Activated CD8-positive, alpha-beta T cell treated with anti-CD3 and anti-CD28 coated beads for 36 hours (primary cell): Measurements from ENCODE around the gene FOSL1. TPM values are rescaled to one million over a fixed set of nuclear protein-coding genes. Genes with fewer than 3 reads are reported as not detected.

Experiments
- ATAC-seq: fragments of 200-7000 bp; cut with Tn5 transposase; one replicate; pipeline ENCODE4 v1.10.0; 2021; ENCODE audit warnings: mild to moderate bottlenecking, moderate library complexity
- CTCF ChIA-PET: fragments of 350-600 bp; sonication (Branson Sonifier 250); formaldehyde crosslinking; loops from one replicate; lab custom pipeline; 2021; ENCODE audit warnings: antibody characterized with exemption; lab: Charles Lee
- POLR2A ChIA-PET: fragments of 350-600 bp; sonication (Branson Sonifier 250); formaldehyde crosslinking; loops from one replicate; lab custom pipeline; 2021; ENCODE audit warnings: antibody characterized with exemption; lab: Charles Lee
- DNase-seq: peaks from one replicate; pipeline ENCODE4 v3.0.0-alpha.2; 2020
- H3K27ac Mint-ChIP-seq: one replicate; pipeline ENCODE4 v1.8.0; 2021; ENCODE audit warnings: mild to moderate bottlenecking, mixed read lengths
- H3K27me3 Mint-ChIP-seq: one replicate; pipeline ENCODE4 v1.8.0; 2021; ENCODE audit warnings: mixed read lengths
- H3K36me3 Mint-ChIP-seq: one replicate; pipeline ENCODE4 v1.8.0; 2021; ENCODE audit warnings: low read depth, mixed read lengths
- H3K4me1 Mint-ChIP-seq: one replicate; pipeline ENCODE4 v1.8.0; 2021; ENCODE audit warnings: low read depth, mixed read lengths
- H3K4me3 Mint-ChIP-seq: one replicate; pipeline ENCODE4 v1.8.0; 2021; ENCODE audit warnings: mild to moderate bottlenecking, moderate library complexity, mixed read lengths
- H3K9me3 Mint-ChIP-seq: one replicate; pipeline ENCODE4 v1.8.0; 2021; ENCODE audit warnings: mixed read lengths
- CTCF ChIP-seq: fragments of 200-600 bp; IDR thresholded peaks from one replicate; pipeline ENCODE4 v1.8.0; 2022; ENCODE audit warnings: antibody characterized with exemption, mild to moderate bottlenecking
- intact Hi-C: fragments of 100-400 bp; cut with micrococcal nuclease; formaldehyde crosslinking; loops from one replicate; pipeline ENCODE4 v1.10.0; 2022
- total RNA-seq, 2 experiments: library from RNA; stranded (reverse); gene quantifications; one replicate each; pipeline ENCODE4 v1.2.3, GENCODE V29; 2021

Gene FOSL1
- total RNA-seq = 10 to 100 TPM in 1 of 2 experiments, 1 to 10 TPM in 1; 9.9 to 10.2 TPM

GRCh38 chr11:65900125-65900898 lies at the start of gene FOSL1:
TSS of gene FOSL1 (minus strand) at chr11:65900388. CDS start at chr11:65900339, 49 bp downstream.
- POLR2A ChIA-PET = interaction anchor here (0.6 to 28.1 kb wide), 15 partner anchors 9 to 478 kb away, joined by 3 to 560 read pairs (median 5); partner anchors contain the start of genes C11orf68, CCDC85B, CFL1 and CTSW
- peaks cover 22% of the 10 kb centered on the region for H3K36me3 Mint-ChIP-seq
- TF ChIP-seq CTCF = no peak

GRCh38 chr11:65947603-65948125 lies 47.5 kb upstream of the FOSL1 start:
- no peak for TF ChIP-seq CTCF
- no peaks in the 10 kb centered on the region for H3K36me3 Mint-ChIP-seq
- no peak overlapping the region for H3K4me3 Mint-ChIP-seq
- intact Hi-C loops = no loop called here
- no peaks in the 10 kb centered on the region for H3K9me3 Mint-ChIP-seq
- ChIA-PET POLR2A (no interaction called here), CTCF (interaction anchor here (1.2 to 2.6 kb wide), 2 partner anchors 15 to 62 kb away, joined by 3 to 9 read pairs; no protein-coding TSS in a partner anchor)
- no peaks in the 10 kb centered on the region for H3K4me1 Mint-ChIP-seq
- ATAC-seq (no peak), DNase-seq (no peak)
- no peak overlapping the region for H3K27ac Mint-ChIP-seq
- H3K27me3 Mint-ChIP-seq = no peaks in the 10 kb centered on the region

More at GRCh38 chr11:65900125-65900898, at the start of gene FOSL1:
- Mint-ChIP-seq H3K9me3 (no peaks in the 10 kb centered on the region), H3K4me3 (peak within 1 kb of the TSS; percentile 80), H3K4me1 (peaks cover 32% of the 10 kb centered on the region), H3K27ac (peak within 1 kb of the TSS; percentile 86), H3K27me3 (peaks cover 5% of the 10 kb centered on the region)
- CTCF ChIA-PET = interaction anchor here (0.9 to 4.2 kb wide), 6 partner anchors 9 to 121 kb away, joined by 3 to 71 read pairs (median 4); partner anchors contain the start of genes C11orf68, CCDC85B and FIBP
- intact Hi-C loops = no loop called here
- ATAC-seq (peak; percentile 88), DNase-seq (peak; percentile 97)

- ChIA-PET CTCF (interaction anchor here (1.2 to 2.6 kb wide), 2 partner anchors 15 to 61 kb away, joined by 3 to 9 read pairs; no protein-coding TSS in a partner anchor), POLR2A (interaction anchor here (1.2 kb wide), 1 partner anchor 9 kb away, joined by 3 read pairs; no protein-coding TSS in a partner anchor)
- no peaks in the 10 kb centered on the region for H3K4me1 Mint-ChIP-seq
- no peak overlapping the region for H3K27ac Mint-ChIP-seq
- DNase-seq (no peak), ATAC-seq (no peak)
- intact Hi-C loops = no loop called here
- TF ChIP-seq CTCF = no peak
- no peak overlapping the region for H3K4me3 Mint-ChIP-seq
- H3K36me3 Mint-ChIP-seq = no peaks in the 10 kb centered on the region
- no peaks in the 10 kb centered on the region for H3K9me3 Mint-ChIP-seq
- H3K27me3 Mint-ChIP-seq = no peaks in the 10 kb centered on the region
Observed at GRCh38 chr11:65947133-65947532, 46.9 kb upstream of the FOSL1 start.

- H3K4me3 Mint-ChIP-seq = no peak overlapping the region
- no peaks in the 10 kb centered on the region for H3K4me1 Mint-ChIP-seq
- H3K36me3 Mint-ChIP-seq = no peaks in the 10 kb centered on the region
- intact Hi-C loops = no loop called here
- no peaks in the 10 kb centered on the region for H3K27me3 Mint-ChIP-seq
- no peak overlapping the region for H3K27ac Mint-ChIP-seq
- ATAC-seq (no peak), DNase-seq (no peak)
- TF ChIP-seq CTCF = no peak
- H3K9me3 Mint-ChIP-seq = no peaks in the 10 kb centered on the region
- CTCF ChIA-PET = interaction anchor here (1.7 to 2.6 kb wide), 2 partner anchors 14 to 167 kb away, joined by 3 to 9 read pairs; no protein-coding TSS in a partner anchor
- POLR2A ChIA-PET = interaction anchor here (1.2 kb wide), 1 partner anchor 9 kb away, joined by 3 read pairs; no protein-coding TSS in a partner anchor
Observed at GRCh38 chr11:65946655-65947054, 46.5 kb upstream of the FOSL1 start.
